Endodermal cell (in vitro differentiated cells): Measurements from ENCODE around the gene SYCP2. TPM values are rescaled to one million over a fixed set of nuclear protein-coding genes. Genes with fewer than 3 reads are reported as not detected.
A peak's percentile ranks its signal among the peaks of the same experiment; 100 is the strongest.

Source experiments
- DNase-seq: peaks from one replicate; pipeline ENCODE4 v3.0.0-alpha.2; 2017
- H3K27ac ChIP-seq: 2 replicates; pipeline ENCODE4 v1.5.1; 2013; ENCODE audit warnings: mild to moderate bottlenecking, low read depth, low read length, moderate library complexity
- H3K27me3 ChIP-seq: 2 replicates; pipeline ENCODE4 v1.6.1; 2013; ENCODE audit warnings: mild to moderate bottlenecking, low read length, moderate library complexity; ENCODE audit not compliant: insufficient read depth, control insufficient read depth, poor library complexity, severe bottlenecking
- H3K36me3 ChIP-seq: 2 replicates; pipeline ENCODE4 v1.7.0; 2013; ENCODE audit warnings: mild to moderate bottlenecking, low read length, moderate library complexity; ENCODE audit not compliant: control insufficient read depth, insufficient read depth
- H3K4me1 ChIP-seq: one replicate; pipeline ENCODE4 v1.7.0; 2013; ENCODE audit warnings: low read length; ENCODE audit not compliant: control insufficient read depth, insufficient read depth
- H3K4me3 ChIP-seq: 2 replicates; pipeline ENCODE4 v1.5.1; 2013; ENCODE audit warnings: mild to moderate bottlenecking, low read length, moderate library complexity
- H3K9ac ChIP-seq: 2 replicates; pipeline ENCODE4 v1.6.1; 2013; ENCODE audit warnings: mild to moderate bottlenecking, low read length, moderate library complexity; ENCODE audit not compliant: poor library complexity, severe bottlenecking; ENCODE audit errors: extremely low read depth
- H3K9me3 ChIP-seq: 2 replicates; pipeline ENCODE4 v1.6.1; 2013; ENCODE audit warnings: mild to moderate bottlenecking, low read length, moderate library complexity; ENCODE audit not compliant: control insufficient read depth
- H3K27ac Mint-ChIP-seq: 2 replicates; pipeline ENCODE4 v1.8.0; 2020; ENCODE audit warnings: mixed read lengths
- H3K27me3 Mint-ChIP-seq: 2 replicates; pipeline ENCODE4 v1.8.0; 2021; ENCODE audit warnings: mild to moderate bottlenecking, mixed read lengths; ENCODE audit not compliant: insufficient read depth
- H3K36me3 Mint-ChIP-seq: 2 replicates; pipeline ENCODE4 v1.8.0; 2020; ENCODE audit warnings: low read depth, mixed read lengths
- H3K4me1 Mint-ChIP-seq: 2 replicates; pipeline ENCODE4 v1.8.0; 2020; ENCODE audit warnings: mixed read lengths
- H3K4me3 Mint-ChIP-seq: 2 replicates; pipeline ENCODE4 v1.8.0; 2020; ENCODE audit warnings: mild to moderate bottlenecking, moderate library complexity, mixed read lengths
- H3K9me3 Mint-ChIP-seq: 2 replicates; pipeline ENCODE4 v1.8.0; 2020; ENCODE audit warnings: mild to moderate bottlenecking, mixed read lengths
- WGBS, 2 experiments: methylation state at CpG; one replicate each; pipeline versions ENCODE4 v1.1.5 to v1.1.7; 2013; ENCODE audit warnings: missing lambda C conversion rate in 2 of 2, mixed read lengths in 1 of 2; ENCODE audit not compliant: insufficient coverage in 1 of 2, insufficient read length in 1 of 2; 5-methylcytosine and 5-hydroxymethylcytosine counted together
- total RNA-seq, 2 donors: library from RNA; stranded (reverse); fragmentation: NEBNext Ultra II Directional in 1 of 2; extraction: Animal tissue kit (Norgen Biotek cat#: 25700) in 1 of 2; gene quantifications; 2 replicates in 1 of 2; 3 replicates in 1 of 2; pipeline ENCODE4 v1.2.1, GENCODE V29; 2021
- TF ChIP-seq, protein P1 (sequence below): fragments of 200-600 bp; sonication (generic); conservative IDR thresholded peaks from 2 replicates; pipeline ENCODE4 v1.5.0; 2021; ENCODE audit warnings: antibody characterized with exemption, mild to moderate bottlenecking

SYCP2 gene
- total RNA-seq, 2 donors from 2014 or later: 1.2 to 1.4 TPM

DNA sequence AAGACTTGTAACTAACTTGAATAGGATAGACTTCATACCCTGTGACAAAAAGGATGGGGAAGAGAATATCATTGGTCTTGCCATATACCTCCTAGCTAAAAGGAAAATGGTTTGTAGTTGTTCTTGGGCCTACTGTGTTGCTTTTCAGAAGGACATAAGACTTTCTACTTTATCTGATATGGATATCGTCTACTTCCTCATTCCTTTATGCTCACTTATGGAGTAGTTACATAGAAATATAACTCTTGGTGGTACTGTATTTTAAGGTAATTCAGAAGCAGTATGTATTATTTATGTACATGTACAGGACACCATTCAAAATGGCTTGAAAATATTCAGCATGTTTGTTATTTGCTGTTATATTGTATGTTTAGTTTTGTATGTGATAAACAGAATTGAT, 14.8 kb upstream of the SYCP2 start:
- Histone ChIP-seq H3K9me3 (no peaks in the 10 kb centered on the region), H3K27ac (no peak overlapping the region), H3K4me3 (no peak overlapping the region), H3K9ac (no peak overlapping the region), H3K4me1 (no peaks in the 10 kb centered on the region), H3K27me3 (no peaks in the 10 kb centered on the region), H3K36me3 (peaks cover 22% of the 10 kb centered on the region)
- peaks cover 8% of the 10 kb centered on the region for H3K4me1 Mint-ChIP-seq
- H3K27me3 Mint-ChIP-seq: peaks cover 13% of the 10 kb centered on the region
- no CpG with 5 or more reads among the region's 1 CpG for WGBS, 2 experiments
- peaks cover 19% of the 10 kb centered on the region for H3K36me3 Mint-ChIP-seq
- H3K4me3 Mint-ChIP-seq: no peak overlapping the region
- no peak overlapping the region for H3K27ac Mint-ChIP-seq
- no peak for DNase-seq
- H3K9me3 Mint-ChIP-seq: no peaks in the 10 kb centered on the region
- TF ChIP-seq, protein P1, sequence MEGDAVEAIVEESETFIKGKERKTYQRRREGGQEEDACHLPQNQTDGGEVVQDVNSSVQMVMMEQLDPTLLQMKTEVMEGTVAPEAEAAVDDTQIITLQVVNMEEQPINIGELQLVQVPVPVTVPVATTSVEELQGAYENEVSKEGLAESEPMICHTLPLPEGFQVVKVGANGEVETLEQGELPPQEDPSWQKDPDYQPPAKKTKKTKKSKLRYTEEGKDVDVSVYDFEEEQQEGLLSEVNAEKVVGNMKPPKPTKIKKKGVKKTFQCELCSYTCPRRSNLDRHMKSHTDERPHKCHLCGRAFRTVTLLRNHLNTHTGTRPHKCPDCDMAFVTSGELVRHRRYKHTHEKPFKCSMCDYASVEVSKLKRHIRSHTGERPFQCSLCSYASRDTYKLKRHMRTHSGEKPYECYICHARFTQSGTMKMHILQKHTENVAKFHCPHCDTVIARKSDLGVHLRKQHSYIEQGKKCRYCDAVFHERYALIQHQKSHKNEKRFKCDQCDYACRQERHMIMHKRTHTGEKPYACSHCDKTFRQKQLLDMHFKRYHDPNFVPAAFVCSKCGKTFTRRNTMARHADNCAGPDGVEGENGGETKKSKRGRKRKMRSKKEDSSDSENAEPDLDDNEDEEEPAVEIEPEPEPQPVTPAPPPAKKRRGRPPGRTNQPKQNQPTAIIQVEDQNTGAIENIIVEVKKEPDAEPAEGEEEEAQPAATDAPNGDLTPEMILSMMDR: no peak

DNA sequence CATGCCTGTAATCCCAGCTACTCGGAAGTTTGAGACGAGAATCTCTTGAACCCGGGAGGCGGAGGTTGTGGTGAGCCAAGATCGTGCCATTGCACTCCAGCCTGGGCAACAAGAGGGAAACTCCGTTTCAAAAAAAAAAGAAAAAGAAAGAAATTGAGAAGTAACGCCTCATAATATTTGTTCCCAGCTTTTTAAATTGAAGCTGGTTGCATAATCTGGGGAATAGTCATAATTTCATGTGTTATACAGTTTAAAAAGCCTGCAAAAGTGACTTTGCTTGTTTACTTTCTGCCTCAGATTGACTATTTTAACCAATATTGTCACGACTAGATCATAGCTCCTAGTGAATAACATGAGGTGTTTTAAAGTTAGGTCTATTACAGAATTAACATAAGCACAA, 13.9 kb upstream of the SYCP2 start:
- Histone ChIP-seq H3K9ac (no peak overlapping the region), H3K4me3 (no peak overlapping the region), H3K27ac (no peak overlapping the region), H3K9me3 (no peaks in the 10 kb centered on the region), H3K36me3 (peaks cover 30% of the 10 kb centered on the region), H3K4me1 (no peaks in the 10 kb centered on the region), H3K27me3 (no peaks in the 10 kb centered on the region)
- no peaks in the 10 kb centered on the region for H3K9me3 Mint-ChIP-seq
- H3K27ac Mint-ChIP-seq: no peak overlapping the region
- peaks cover 8% of the 10 kb centered on the region for H3K4me1 Mint-ChIP-seq
- no peak overlapping the region for H3K4me3 Mint-ChIP-seq
- peaks cover 9% of the 10 kb centered on the region for H3K27me3 Mint-ChIP-seq
- 96 to 97% methylated on average over 7 to 8 of the region's 8 CpGs for WGBS, 2 experiments
- no peak for DNase-seq
- TF ChIP-seq, protein P1: no peak
- H3K36me3 Mint-ChIP-seq: peaks cover 20% of the 10 kb centered on the region

DNA sequence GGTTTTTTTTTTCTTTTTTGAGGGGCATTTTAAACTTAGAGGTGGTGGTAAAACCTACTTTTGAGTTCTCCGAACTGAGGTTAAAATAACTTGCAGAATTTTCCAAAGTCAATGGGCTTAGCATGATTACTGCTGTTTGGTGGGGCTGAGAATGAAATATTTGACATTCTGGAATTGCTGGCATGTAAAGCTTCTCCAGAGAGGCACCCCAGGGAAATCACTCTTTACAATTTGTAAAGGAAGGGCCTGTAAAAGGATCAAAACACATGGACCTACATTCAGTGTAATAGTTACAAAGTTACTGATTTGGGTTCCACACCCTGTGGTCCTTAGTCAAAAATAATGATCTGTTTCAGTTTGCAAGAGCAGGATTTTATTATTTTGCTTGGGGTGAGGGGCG, 12.3 kb upstream of the SYCP2 start:
- no peak overlapping the region for H3K9ac ChIP-seq
- H3K4me3 ChIP-seq: no peak overlapping the region
- Mint-ChIP-seq H3K27me3 (peaks cover under 1% of the 10 kb centered on the region), H3K4me1 (peaks cover 13% of the 10 kb centered on the region), H3K36me3 (peaks cover 24% of the 10 kb centered on the region), H3K9me3 (no peaks in the 10 kb centered on the region), H3K27ac (peak overlapping the region; percentile 62), H3K4me3 (no peak overlapping the region)
- no peak for DNase-seq
- WGBS, 2 experiments: 83% methylated on average over 1 of the region's 2 CpGs; no CpG with 5 or more reads in 1 of the 2 experiments
- H3K27ac ChIP-seq: no peak overlapping the region
- H3K36me3 ChIP-seq: peaks cover 33% of the 10 kb centered on the region
- no peaks in the 10 kb centered on the region for H3K27me3 ChIP-seq
- no peaks in the 10 kb centered on the region for H3K4me1 ChIP-seq
- no peaks in the 10 kb centered on the region for H3K9me3 ChIP-seq
- TF ChIP-seq, protein P1: no peak
